OCI-LY1 (cell line): ENCODE results near the gene CPHXL2.

Source experiments
- CTCF ChIP-seq: fragments of 200-600 bp; sonication (generic), shearing (Covaris generic); IDR thresholded peaks from 2 replicates; pipeline ENCODE4 v1.5.1; 2017; ENCODE audit warnings: mild to moderate bottlenecking, antibody characterized with exemption, low read length, moderate library complexity, mixed read lengths
- EZH2 ChIP-seq: fragments of 200-600 bp; sonication (generic), shearing (Covaris generic); IDR thresholded peaks from 2 replicates; pipeline ENCODE4 v1.8.0; 2017; ENCODE audit warnings: borderline replicate concordance, mixed run types, mild to moderate bottlenecking, antibody characterized with exemption, low read length, moderate library complexity, mixed read lengths

DNA sequence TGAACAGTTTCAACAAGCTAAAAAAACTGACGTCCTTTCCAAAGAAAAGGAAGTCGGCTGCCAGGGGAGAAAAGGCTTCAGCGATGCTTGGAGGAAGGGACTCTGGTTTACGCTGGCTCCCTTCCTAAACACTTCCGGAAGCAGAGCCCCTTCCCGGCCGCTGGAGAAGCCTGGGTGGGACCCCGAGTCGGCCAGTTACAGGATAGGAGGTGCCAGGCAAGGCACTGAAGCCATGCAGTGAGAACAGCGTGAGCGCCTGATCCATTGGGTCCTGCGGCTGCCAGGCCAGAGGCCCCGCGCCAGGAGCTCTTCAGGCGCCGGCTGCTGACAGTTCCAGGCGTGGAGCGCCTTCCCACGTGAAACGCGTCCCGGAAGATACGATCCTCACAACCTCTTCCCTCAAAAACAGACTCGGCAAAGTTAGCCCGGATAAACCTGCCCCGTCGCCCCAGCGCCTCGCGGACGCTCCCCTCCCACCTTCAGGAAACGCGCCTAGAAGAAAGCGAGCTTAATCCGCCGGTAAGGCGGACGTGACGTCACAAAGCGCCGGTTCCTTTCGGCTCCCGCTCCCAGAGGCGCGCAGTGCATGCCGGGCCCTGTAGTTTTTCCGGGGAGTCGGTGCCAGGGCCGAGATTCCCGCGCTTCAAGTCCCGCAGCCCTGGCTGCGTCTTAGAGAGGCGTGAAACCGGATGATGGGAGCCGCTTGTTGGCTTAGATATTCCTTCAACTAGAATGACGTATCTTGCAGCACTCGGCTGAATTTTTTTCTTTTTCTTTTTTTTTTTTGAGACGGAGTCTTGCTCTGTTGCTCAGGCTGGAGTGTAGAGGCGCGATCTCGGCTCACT is 53.8 kb downstream of the CPHXL2 start, which contains the start of gene ADAT1:
- TF ChIP-seq CTCF (no peak), EZH2 (no peak)
